Astrocyte (in vitro differentiated cells and primary cell): ENCODE results near the gene PCNX1.

ENCODE experiments used
- EZH2 ChIP-seq: IDR thresholded peaks from 2 replicates; pipeline ENCODE4 v1.6.1; 2012; ENCODE audit warnings: mild to moderate bottlenecking, low read length, inconsistent platforms; ENCODE audit not compliant: insufficient read depth
- TF ChIP-seq, protein P1 (sequence below): IDR thresholded peaks from 2 replicates; pipeline ENCODE4 v1.5.1; 2011; ENCODE audit warnings: low read depth, mild to moderate bottlenecking, inconsistent platforms, low read length, moderate library complexity; ENCODE audit not compliant: insufficient read depth

DNA sequence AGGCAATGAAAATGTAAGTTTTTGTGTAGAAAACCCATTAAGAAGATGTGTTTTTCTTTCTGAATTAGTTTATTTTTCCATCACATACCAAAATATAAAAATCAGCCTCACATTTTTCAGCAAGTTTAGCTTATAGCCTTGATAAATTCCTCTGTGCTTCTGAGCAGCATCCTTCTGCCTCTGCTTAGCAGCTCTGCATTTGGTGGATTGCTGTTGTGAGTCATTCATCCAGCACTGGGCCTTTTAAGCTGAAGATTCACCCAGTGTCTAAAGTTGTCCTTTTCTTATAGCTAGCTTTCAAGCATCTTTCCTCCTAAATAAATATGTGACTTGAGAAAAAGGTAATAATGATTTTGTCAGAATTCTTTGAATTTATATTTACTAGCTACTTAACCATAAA, 206.1 kb downstream of the PCNX1 start:
- TF ChIP-seq, protein P1, sequence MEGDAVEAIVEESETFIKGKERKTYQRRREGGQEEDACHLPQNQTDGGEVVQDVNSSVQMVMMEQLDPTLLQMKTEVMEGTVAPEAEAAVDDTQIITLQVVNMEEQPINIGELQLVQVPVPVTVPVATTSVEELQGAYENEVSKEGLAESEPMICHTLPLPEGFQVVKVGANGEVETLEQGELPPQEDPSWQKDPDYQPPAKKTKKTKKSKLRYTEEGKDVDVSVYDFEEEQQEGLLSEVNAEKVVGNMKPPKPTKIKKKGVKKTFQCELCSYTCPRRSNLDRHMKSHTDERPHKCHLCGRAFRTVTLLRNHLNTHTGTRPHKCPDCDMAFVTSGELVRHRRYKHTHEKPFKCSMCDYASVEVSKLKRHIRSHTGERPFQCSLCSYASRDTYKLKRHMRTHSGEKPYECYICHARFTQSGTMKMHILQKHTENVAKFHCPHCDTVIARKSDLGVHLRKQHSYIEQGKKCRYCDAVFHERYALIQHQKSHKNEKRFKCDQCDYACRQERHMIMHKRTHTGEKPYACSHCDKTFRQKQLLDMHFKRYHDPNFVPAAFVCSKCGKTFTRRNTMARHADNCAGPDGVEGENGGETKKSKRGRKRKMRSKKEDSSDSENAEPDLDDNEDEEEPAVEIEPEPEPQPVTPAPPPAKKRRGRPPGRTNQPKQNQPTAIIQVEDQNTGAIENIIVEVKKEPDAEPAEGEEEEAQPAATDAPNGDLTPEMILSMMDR: no peak
- TF ChIP-seq EZH2: no peak
